ENCODE results near the gene SKI. TPM values are rescaled to one million over a fixed set of nuclear protein-coding genes. Genes with fewer than 3 reads are reported as not detected.

Gene SKI
- total and polyA plus RNA-seq, 2 of the 4 experiments (the other 2 are of a cell fraction) = 2.3 to 20.1 TPM

GRCh38 chr1:2334366-2334765, 106.2 kb downstream of the SKI start:
- Histone ChIP-seq H3K4ac (ENCODE audit: low read depth, low read length) (no peak overlapping the region), H2AFZ (replicated peaks; ENCODE audit: low read length, poor library complexity) (peak overlapping the region; percentile 32), H3K9me3 (ENCODE audit: control insufficient read depth, insufficient read depth, low read length) (peaks cover 7% of the 10 kb centered on the region), H3K4me1 (ENCODE audit: control insufficient read depth, insufficient read depth, low read length) (peaks cover 11% of the 10 kb centered on the region), H3K36me3 (ENCODE audit: control insufficient read depth, insufficient read depth, low read length) (no peaks in the 10 kb centered on the region), H4K20me1 (ENCODE audit: insufficient read depth, low read length) (no peaks in the 10 kb centered on the region), H3K23ac (ENCODE audit: low read depth, low read length) (no peak overlapping the region), H3K79me1 (ENCODE audit: low read depth in 1 of 2, low read length in 2 of 2) (no peaks in the 10 kb centered on the region; a peak in 1 of 4 replicates), H3K27ac (ENCODE audit: insufficient read depth, low read length) (no peak overlapping the region), H3K56ac (ENCODE audit: extremely low read depth, insufficient read depth, low read length) (no peak overlapping the region), H3K9me1 (ENCODE audit: insufficient read depth, low read length) (peaks cover 5% of the 10 kb centered on the region; the same call in 1 of the 2 replicates), H4K8ac (ENCODE audit: low read depth in 2 of 2, low read length in 2 of 2) (no peak overlapping the region), H4K5ac (ENCODE audit: low read depth, low read length) (no peak overlapping the region), H2AK5ac (ENCODE audit: low read depth, low read length) (no peak overlapping the region), H2BK120ac (ENCODE audit: low read depth, low read length) (no peak overlapping the region), H3K27me3 (ENCODE audit: control insufficient read depth, insufficient read depth, low read length) (no peaks in the 10 kb centered on the region; the same call in 1 of the 2 replicates), H3K9ac (ENCODE audit: low read depth, low read length) (no peak overlapping the region), H2AK9ac (replicated peaks; ENCODE audit: low read depth, low read length, poor library complexity) (no peak overlapping the region), H3K14ac (replicated peaks; ENCODE audit: low read depth, low read length) (no peak overlapping the region), H2BK5ac (ENCODE audit: low read depth, low read length, poor library complexity, severe bottlenecking) (no peak overlapping the region), H3K4me2 (ENCODE audit: low read depth, low read length) (no peak overlapping the region), H3K4me3 (ENCODE audit: insufficient read depth, low read depth, low read length) (no peak overlapping the region), H3K18ac (ENCODE audit: low read depth, low read length) (no peak overlapping the region), H2BK20ac (ENCODE audit: low read depth, low read length) (no peak overlapping the region), H2BK15ac (ENCODE audit: low read depth, low read length) (no peak overlapping the region), H4K91ac (ENCODE audit: insufficient read depth, low read depth, low read length) (no peak overlapping the region)
- intact Hi-C loops (cut with micrococcal nuclease) (no loop called here), dilution Hi-C loops (cut with HindIII; ENCODE audit: low sequenced_read_pairs, unreplicated experiment) (no loop called here), in situ Hi-C loops (cut with MboI; ENCODE audit: low sequenced_read_pairs) (no loop called here)
- TF ChIP-seq BHLHE40 (IDR thresholded peaks at IDR 0.05; ENCODE audit: low read depth, low read length) (no peak), MAFK (IDR thresholded peaks at IDR 0.05; ENCODE audit: low read depth, low read length) (no peak), MXI1 (IDR thresholded peaks at IDR 0.05; ENCODE audit: borderline replicate concordance, low read depth, low read length) (no peak), CEBPB (IDR thresholded peaks at IDR 0.05; ENCODE audit: low read depth, low read length) (no peak), CTCF (conservative IDR thresholded peaks at IDR 0.05; ENCODE audit: low read depth, low read length) (no peak), USF2 (IDR thresholded peaks at IDR 0.05; ENCODE audit: low read depth, low read length) (no peak), POLR2A (IDR thresholded peaks at IDR 0.05; ENCODE audit: low read depth, low read length) (no peak), SMC3 (IDR thresholded peaks at IDR 0.05; ENCODE audit: low read depth, low read length) (no peak), RAD21 (IDR thresholded peaks at IDR 0.05; ENCODE audit: low read length) (no peak), CHD1 (IDR thresholded peaks at IDR 0.05; ENCODE audit: low read depth, low read length) (no peak), FOS (IDR thresholded peaks at IDR 0.05; ENCODE audit: low read depth, low read length) (no peak)
- BruUV-seq (replicated peaks) = no TSS peak
- POLR2A ChIA-PET (ENCODE audit: unreplicated experiment) = no interaction called here
- ATAC-seq (ENCODE audit: low read depth) = no peak
- DNase-seq = no peak
- WGBS, 2 experiments (ENCODE audit: extremely low coverage in 2 of 2, insufficient read length in 1 of 2) = 95% methylated on average over 20 of the region's 21 CpGs; no CpG with 5 or more reads in 1 of the 2 experiments
- CTCF ChIA-PET = no interaction called here
